ENCODE measurements around the gene GPD1L.
"Not testable (repeated sequence)": the region's sequence is repeated elsewhere in the genome, so short reads cannot be mapped to it uniquely, and the experiment has no call there.

Gene GPD1L

GRCh38 chr3:32181365-32181764 lies 74.9 kb downstream of the GPD1L start:
- DNase-seq (ENCODE audit: low read depth) = no peak

- no peak for DNase-seq (ENCODE audit: low read depth)
Measured at GRCh38 chr3:32181796-32182195, 75.4 kb downstream of the GPD1L start.

- DNase-seq (ENCODE audit: low read depth) = no peak
Measured at GRCh38 chr3:32184187-32184730, 77.8 kb downstream of the GPD1L start.

GRCh38 chr3:32186097-32186496 lies 79.7 kb downstream of the GPD1L start:
- DNase-seq (ENCODE audit: low read depth) = no peak

- no peak for DNase-seq (ENCODE audit: low read depth)
Measured at GRCh38 chr3:32186876-32187275, 80.5 kb downstream of the GPD1L start.

GRCh38 chr3:32189693-32190092 lies 83.3 kb downstream of the GPD1L start:
- DNase-seq (ENCODE audit: low read depth) = no peak

- DNase-seq (ENCODE audit: low read depth) = not testable (repeated sequence)
Measured at GRCh38 chr3:32190556-32190955, 84.1 kb downstream of the GPD1L start.

GRCh38 chr3:32193101-32193500 lies 86.7 kb downstream of the GPD1L start:
- no peak for DNase-seq (ENCODE audit: low read depth)

GRCh38 chr3:32194653-32195052 lies 88.2 kb downstream of the GPD1L start:
- no peak for DNase-seq (ENCODE audit: low read depth)

GRCh38 chr3:32195995-32196540 lies 89.6 kb downstream of the GPD1L start:
- DNase-seq (ENCODE audit: low read depth) = no peak

- DNase-seq (ENCODE audit: low read depth) = no peak
Measured at GRCh38 chr3:32197991-32198390, 91.6 kb downstream of the GPD1L start.

GRCh38 chr3:32198714-32199113 lies 92.3 kb downstream of the GPD1L start:
- DNase-seq (ENCODE audit: low read depth) = no peak

- DNase-seq (ENCODE audit: low read depth) = no peak
Measured at GRCh38 chr3:32200490-32200889, 94.1 kb downstream of the GPD1L start.

GRCh38 chr3:32200992-32201758 lies 94.8 kb downstream of the GPD1L start:
- no peak for DNase-seq (ENCODE audit: low read depth)

GRCh38 chr3:32202496-32202895 lies 96.1 kb downstream of the GPD1L start:
- no peak for DNase-seq (ENCODE audit: low read depth)

GRCh38 chr3:32203854-32204253 lies 97.4 kb downstream of the GPD1L start:
- DNase-seq (ENCODE audit: low read depth) = no peak

- DNase-seq (ENCODE audit: low read depth) = no peak
Measured at GRCh38 chr3:32208447-32208846, 102.0 kb downstream of the GPD1L start.

- DNase-seq (ENCODE audit: low read depth) = no peak
Measured at GRCh38 chr3:32215185-32215584, 108.8 kb downstream of the GPD1L start.

- DNase-seq (ENCODE audit: low read depth) = no peak
Measured at GRCh38 chr3:32216172-32216783, 109.9 kb downstream of the GPD1L start.

GRCh38 chr3:32217339-32217738 lies 110.9 kb downstream of the GPD1L start:
- no peak for DNase-seq (ENCODE audit: low read depth)
